Tibial nerve (tissue), 4 donors: ENCODE results near the gene EAF1. TPM values are rescaled to one million over a fixed set of nuclear protein-coding genes. Genes with fewer than 3 reads are reported as not detected.

Experiments used
- DNase-seq, 2 donors: peaks; one replicate each; pipeline ENCODE4 v3.0.0-alpha.2; 2019; ENCODE audit warnings: low spot score in 2 of 2
- H3K27ac ChIP-seq, 4 donors: fragments of 200-600 bp; sonication (generic) in 3 of 4; one replicate each; pipeline ENCODE4 v1.5.1; 2017 to 2019; ENCODE audit warnings: mild to moderate bottlenecking in 1 of 4
- H3K27me3 ChIP-seq, 2 donors: fragments of 200-600 bp; sonication (generic) in 1 of 2; one replicate each; pipeline versions ENCODE4 v1.5.1 to v1.6.0; 2017 to 2019
- H3K36me3 ChIP-seq, 3 donors: fragments of 200-600 bp; sonication (generic); one replicate each; pipeline ENCODE4 v1.5.1; 2018 to 2019
- H3K4me1 ChIP-seq, 4 donors: fragments of 200-600 bp; sonication (generic) in 3 of 4; one replicate each; pipeline ENCODE4 v1.5.1; 2017 to 2019
- H3K4me3 ChIP-seq, 4 donors: fragments of 200-600 bp; sonication (generic) in 3 of 4; one replicate each; pipeline ENCODE4 v1.5.1; 2017 to 2019; ENCODE audit warnings: mild to moderate bottlenecking in 1 of 4, moderate library complexity in 1 of 4
- H3K9me3 ChIP-seq, 4 donors: fragments of 200-600 bp; sonication (generic) in 3 of 4; one replicate each; pipeline ENCODE4 v1.5.1; 2017 to 2019
- EP300 ChIP-seq, 2 donors: sonication (generic); formaldehyde crosslinking; IDR thresholded peaks; one replicate each; pipeline ENCODE4 v1.6.1; 2017; ENCODE audit warnings: antibody characterized with exemption in 2 of 2, mild to moderate bottlenecking in 1 of 2
- POLR2A ChIP-seq, 2 donors: fragments of 450-650 bp; IDR thresholded peaks; one replicate each; pipeline ENCODE4 v1.6.1; 2017; ENCODE audit warnings: antibody characterized with exemption in 2 of 2, mild to moderate bottlenecking in 2 of 2, moderate library complexity in 2 of 2
- WGBS, 2 donors: methylation state at CpG; one replicate each; pipeline ENCODE4 v1.1.5; 2018; 5-methylcytosine and 5-hydroxymethylcytosine counted together
- total RNA-seq, 4 donors: library from RNA; depleted of rRNA; stranded (reverse); fragments of >200 nt; gene quantifications; one replicate each; pipeline ENCODE4 v1.1.0, GENCODE V29; 2016
- TF ChIP-seq, protein P1 (sequence below), 5 experiments: fragments of 200-600 bp in 3 of 5; fragments of 450-650 bp in 2 of 5; sonication (generic) in 3 of 5; IDR thresholded peaks; one replicate each; pipeline ENCODE4 v1.5.1; 2016 to 2019; ENCODE audit warnings: antibody characterized with exemption in 5 of 5, mild to moderate bottlenecking in 3 of 5, moderate library complexity in 2 of 5

The EAF1 gene
- total RNA-seq, 4 donors from 2014 or later = 16.5 to 26.4 (median 19.3) TPM

DNA sequence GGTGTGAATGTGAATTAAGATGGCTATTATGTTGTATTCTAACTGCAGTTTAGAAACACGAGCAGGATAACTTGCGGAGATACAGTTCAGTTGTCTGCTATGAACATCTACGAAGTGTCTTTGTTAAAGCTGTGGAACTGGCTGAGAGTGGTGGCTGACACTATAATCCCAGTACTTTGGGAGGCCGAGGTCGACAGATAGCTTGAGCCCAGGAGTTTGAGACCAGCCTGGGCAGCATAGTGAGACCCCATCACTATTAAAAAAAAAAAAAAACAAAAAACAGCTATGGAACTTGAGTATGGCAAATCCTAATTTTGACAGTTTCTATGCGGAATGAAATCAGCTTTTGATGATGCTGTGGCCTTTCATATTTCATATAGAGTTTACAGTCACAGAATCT is 1.7 kb downstream of the EAF1 start:
- Histone ChIP-seq H3K9me3 (no peaks in the 10 kb centered on the region), H3K27ac (no peak overlapping the region), H3K27me3 (no peaks in the 10 kb centered on the region), H3K4me1 (peaks cover 0 to 55% (median 23%) of the 10 kb centered on the region in 4 donors), H3K36me3 (peaks cover 0 to 50% (median 1%) of the 10 kb centered on the region in 3 donors), H3K4me3 (peak overlapping the region in 2 of 4 donors; percentile 73 to 88)
- WGBS, 2 donors = 81 to 88% methylated on average over 6 of the region's 6 CpGs
- DNase-seq = no peak
- TF ChIP-seq EP300 (IDR thresholded peaks at IDR 0.05) (no peak), POLR2A (IDR thresholded peaks at IDR 0.05) (no peak)
- TF ChIP-seq, protein P1, sequence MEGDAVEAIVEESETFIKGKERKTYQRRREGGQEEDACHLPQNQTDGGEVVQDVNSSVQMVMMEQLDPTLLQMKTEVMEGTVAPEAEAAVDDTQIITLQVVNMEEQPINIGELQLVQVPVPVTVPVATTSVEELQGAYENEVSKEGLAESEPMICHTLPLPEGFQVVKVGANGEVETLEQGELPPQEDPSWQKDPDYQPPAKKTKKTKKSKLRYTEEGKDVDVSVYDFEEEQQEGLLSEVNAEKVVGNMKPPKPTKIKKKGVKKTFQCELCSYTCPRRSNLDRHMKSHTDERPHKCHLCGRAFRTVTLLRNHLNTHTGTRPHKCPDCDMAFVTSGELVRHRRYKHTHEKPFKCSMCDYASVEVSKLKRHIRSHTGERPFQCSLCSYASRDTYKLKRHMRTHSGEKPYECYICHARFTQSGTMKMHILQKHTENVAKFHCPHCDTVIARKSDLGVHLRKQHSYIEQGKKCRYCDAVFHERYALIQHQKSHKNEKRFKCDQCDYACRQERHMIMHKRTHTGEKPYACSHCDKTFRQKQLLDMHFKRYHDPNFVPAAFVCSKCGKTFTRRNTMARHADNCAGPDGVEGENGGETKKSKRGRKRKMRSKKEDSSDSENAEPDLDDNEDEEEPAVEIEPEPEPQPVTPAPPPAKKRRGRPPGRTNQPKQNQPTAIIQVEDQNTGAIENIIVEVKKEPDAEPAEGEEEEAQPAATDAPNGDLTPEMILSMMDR (IDR thresholded peaks at IDR 0.05) = no peak

GRCh38 chr3:15430624-15431023 is 3.2 kb downstream of the EAF1 start:
- H3K9me3 ChIP-seq = no peaks in the 10 kb centered on the region
- H3K27ac ChIP-seq = no peak overlapping the region
- peaks cover 0 to 53% (median 16%) of the 10 kb centered on the region in 3 donors for H3K36me3 ChIP-seq
- no peak overlapping the region for H3K4me3 ChIP-seq
- peaks cover 0 to 44% (median 23%) of the 10 kb centered on the region in 4 donors for H3K4me1 ChIP-seq
- WGBS, 2 donors = 58 to 83% methylated on average over 1 of the region's 1 CpG
- no peaks in the 10 kb centered on the region for H3K27me3 ChIP-seq
- TF ChIP-seq, protein P1 (IDR thresholded peaks at IDR 0.05) = no peak
- TF ChIP-seq EP300 (IDR thresholded peaks at IDR 0.05) = no peak
- TF ChIP-seq POLR2A (IDR thresholded peaks at IDR 0.05) = no peak
- DNase-seq = no peak

GRCh38 chr3:15431256-15431837 is 3.9 kb downstream of the EAF1 start:
- TF ChIP-seq EP300 (IDR thresholded peaks at IDR 0.05) (no peak), POLR2A (IDR thresholded peaks at IDR 0.05) (no peak)
- TF ChIP-seq, protein P1 (IDR thresholded peaks at IDR 0.05) = no peak
- Histone ChIP-seq H3K27me3 (no peaks in the 10 kb centered on the region), H3K27ac (no peak overlapping the region), H3K4me3 (no peak overlapping the region), H3K4me1 (peaks cover 0 to 40% (median 18%) of the 10 kb centered on the region in 4 donors), H3K36me3 (peaks cover 0 to 61% (median 23%) of the 10 kb centered on the region in 3 donors), H3K9me3 (no peaks in the 10 kb centered on the region)
- DNase-seq = no peak
- 77 to 80% methylated on average over 3 of the region's 3 CpGs for WGBS, 2 donors

DNA sequence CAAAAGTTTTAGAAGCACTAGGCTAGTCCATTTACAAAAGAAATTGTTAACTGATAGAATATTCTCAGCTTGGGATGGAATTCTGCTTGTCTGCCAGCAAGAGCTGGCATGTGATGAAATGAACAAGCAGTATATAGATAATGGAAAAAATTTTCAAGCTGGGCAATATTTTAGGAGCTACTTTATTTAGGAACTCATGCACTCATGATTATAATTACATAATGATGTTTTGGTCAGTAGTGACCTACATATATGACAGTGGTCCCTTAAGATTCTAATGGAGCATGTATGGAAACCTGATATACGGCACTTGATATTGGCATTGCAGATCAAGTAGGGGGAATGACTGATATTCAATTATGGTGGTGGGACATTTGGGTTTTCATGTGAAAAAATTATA is 6.1 kb downstream of the EAF1 start:
- Histone ChIP-seq H3K4me3 (no peak overlapping the region), H3K4me1 (peaks cover 0 to 33% (median 12%) of the 10 kb centered on the region in 4 donors), H3K9me3 (no peaks in the 10 kb centered on the region), H3K36me3 (peaks cover 0 to 82% (median 36%) of the 10 kb centered on the region in 3 donors), H3K27me3 (no peaks in the 10 kb centered on the region), H3K27ac (no peak overlapping the region)
- no peak for DNase-seq
- WGBS, 2 donors = 92% methylated on average over 1 of the region's 1 CpG
- no peak for TF ChIP-seq POLR2A (IDR thresholded peaks at IDR 0.05)
- TF ChIP-seq, protein P1 (IDR thresholded peaks at IDR 0.05) = no peak
- no peak for TF ChIP-seq EP300 (IDR thresholded peaks at IDR 0.05)

GRCh38 chr3:15434756-15435155 is 7.4 kb downstream of the EAF1 start:
- 92 to 94% methylated on average over 4 of the region's 4 CpGs for WGBS, 2 donors
- Histone ChIP-seq H3K9me3 (no peaks in the 10 kb centered on the region), H3K27me3 (no peaks in the 10 kb centered on the region), H3K4me3 (no peak overlapping the region), H3K4me1 (peaks cover 0 to 20% (median under 1%) of the 10 kb centered on the region in 4 donors), H3K27ac (no peak overlapping the region), H3K36me3 (peaks cover 0 to 95% (median 39%) of the 10 kb centered on the region in 3 donors)
- TF ChIP-seq, protein P1 (IDR thresholded peaks at IDR 0.05) = no peak
- no peak for TF ChIP-seq POLR2A (IDR thresholded peaks at IDR 0.05)
- no peak for TF ChIP-seq EP300 (IDR thresholded peaks at IDR 0.05)
- no peak for DNase-seq
